GM18873 (cell line): ENCODE data around the gene ZBTB3.
A peak's percentile ranks its signal among the peaks of the same experiment; 100 is the strongest.
"Not testable (repeated sequence)": the region's sequence is repeated elsewhere in the genome, so short reads cannot be mapped to it uniquely, and the experiment has no call there.

Experiments used
- ATAC-seq: cut with Tn5 transposase; IDR thresholded peaks from one replicate; pipeline ENCODE4 v1.9.1; 2021; ENCODE audit warnings: mild to moderate bottlenecking, moderate library complexity, moderate number of reproducible peaks; ENCODE audit not compliant: unreplicated experiment, low FRiP score

Gene ZBTB3

GRCh38 chr11:62757846-62758788, 4.2 kb upstream of the ZBTB3 start:
- no peak for ATAC-seq

- ATAC-seq: no peak
Observed at GRCh38 chr11:62755086-62755615, 1.2 kb upstream of the ZBTB3 start.

GRCh38 chr11:62752994-62753735, 795 bp downstream of the ZBTB3 start:
- no peak for ATAC-seq

GRCh38 chr11:62752177-62752785, 1.7 kb downstream of the ZBTB3 start:
- ATAC-seq: no peak

- ATAC-seq: not testable (repeated sequence)
Observed at GRCh38 chr11:62749931-62750330, 4.0 kb downstream of the ZBTB3 start.

- ATAC-seq: no peak
Observed at GRCh38 chr11:62747475-62748160, 6.3 kb downstream of the ZBTB3 start.

GRCh38 chr11:62737196-62737595, 16.8 kb downstream of the ZBTB3 start:
- ATAC-seq: no peak

- no peak for ATAC-seq
Observed at GRCh38 chr11:62732830-62733229, 21.1 kb downstream of the ZBTB3 start.

- not testable (repeated sequence) for ATAC-seq
Observed at GRCh38 chr11:62730076-62730475, 23.9 kb downstream of the ZBTB3 start.

- ATAC-seq: peak; percentile 12
Observed at GRCh38 chr11:62728171-62728988, 25.6 kb downstream of the ZBTB3 start, which contains the start of gene TTC9C. Gene TTC9C, plus strand, starts transcription at chr11:62728486. Its CDS starts 363 bp downstream, at chr11:62728849.

- peak; percentile 41 for ATAC-seq
Observed at GRCh38 chr11:62727872-62728170, 26.1 kb downstream of the ZBTB3 start.

- peak; percentile 63 for ATAC-seq
Observed at GRCh38 chr11:62727165-62727871, 26.6 kb downstream of the ZBTB3 start, which contains the start of gene HNRNPUL2. Gene HNRNPUL2, minus strand, starts transcription at chr11:62727457. Its CDS starts 301 bp downstream, at chr11:62727156.

GRCh38 chr11:62726915-62727164, 27.1 kb downstream of the ZBTB3 start:
- ATAC-seq: no peak

GRCh38 chr11:62726156-62726914, 27.6 kb downstream of the ZBTB3 start:
- peak; percentile 2 for ATAC-seq

GRCh38 chr11:62725646-62726045, 28.3 kb downstream of the ZBTB3 start:
- ATAC-seq: no peak

GRCh38 chr11:62724171-62724570, 29.8 kb downstream of the ZBTB3 start:
- ATAC-seq: no peak

- ATAC-seq: no peak
Observed at GRCh38 chr11:62721994-62722393, 32.0 kb downstream of the ZBTB3 start.

- no peak for ATAC-seq
Observed at GRCh38 chr11:62719302-62719978, 34.5 kb downstream of the ZBTB3 start.
